Fibroblast of villous mesenchyme (primary cell): ENCODE measurements around the gene INSRR. TPM values are rescaled to one million over a fixed set of nuclear protein-coding genes. Genes with fewer than 3 reads are reported as not detected.

ENCODE experiments used
- DNase-seq: peaks from one replicate; pipeline ENCODE4 v3.0.0-alpha.2; 2010; ENCODE audit warnings: low read depth
- H3K4me3 ChIP-seq: 2 replicates; pipeline ENCODE4 v1.5.1; 2011; ENCODE audit warnings: low read depth, mild to moderate bottlenecking, low read length
- CTCF ChIP-seq: IDR thresholded peaks from 2 replicates; pipeline ENCODE4 v1.5.1; 2012; ENCODE audit warnings: low read depth, mild to moderate bottlenecking, low read length; ENCODE audit not compliant: insufficient read depth
- total RNA-seq: library from RNA; depleted of rRNA; stranded (reverse); fragments of >200 nt; gene quantifications from 2 replicates; pipeline ENCODE4 v1.2.3, GENCODE V29; 2012

Gene INSRR
- total RNA-seq, 1 donor: not detected

- no peak for TF ChIP-seq CTCF
- no peak for DNase-seq
- H3K4me3 ChIP-seq: no peak overlapping the region
These were observed 11.1 kb downstream of the INSRR start for GRCh38 chr1:156847591-156848460.

- H3K4me3 ChIP-seq: no peak overlapping the region
- no peak for DNase-seq
- TF ChIP-seq CTCF: no peak
These were observed 12.3 kb downstream of the INSRR start for GRCh38 chr1:156846643-156847042.

DNA sequence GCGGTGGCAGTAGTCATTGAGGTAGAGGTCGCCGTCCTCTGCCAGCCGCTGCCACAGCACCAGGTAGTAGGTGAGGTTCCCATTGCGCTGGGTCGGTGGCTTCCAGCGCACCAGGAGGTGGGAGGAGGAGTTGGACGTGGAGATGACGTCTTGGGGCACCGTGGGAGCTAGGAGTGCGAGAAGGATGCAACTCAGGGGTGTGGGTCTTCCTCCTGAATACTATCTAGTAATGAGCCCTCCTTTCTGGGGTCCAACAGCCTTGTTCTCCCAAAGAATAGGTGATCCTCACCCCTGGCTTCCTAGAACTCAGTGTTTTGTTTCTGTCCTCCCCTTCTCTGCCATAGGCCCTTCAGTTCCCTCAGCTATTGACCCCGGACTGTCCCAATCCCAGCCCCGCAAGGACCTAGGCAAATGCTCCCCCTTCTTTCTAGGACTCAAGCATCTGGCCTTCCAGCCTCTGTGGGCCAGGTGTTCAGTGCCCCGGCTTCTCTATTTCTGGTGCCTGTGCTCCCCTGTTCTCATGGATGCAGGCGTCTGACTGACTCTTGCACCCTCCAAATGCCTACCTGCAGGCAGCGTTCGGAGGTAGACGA lies 12.9 kb downstream of the INSRR start:
- H3K4me3 ChIP-seq: no peak overlapping the region
- no peak for TF ChIP-seq CTCF
- DNase-seq: no peak

- DNase-seq: no peak
- no peak for TF ChIP-seq CTCF
- H3K4me3 ChIP-seq: no peak overlapping the region
These were observed 13.6 kb downstream of the INSRR start for GRCh38 chr1:156845055-156845952.

GRCh38 chr1:156844638-156845037 lies 14.3 kb downstream of the INSRR start:
- H3K4me3 ChIP-seq: no peak overlapping the region
- DNase-seq: no peak
- no peak for TF ChIP-seq CTCF

GRCh38 chr1:156844102-156844501 lies 14.8 kb downstream of the INSRR start:
- no peak for TF ChIP-seq CTCF
- DNase-seq: no peak
- no peak overlapping the region for H3K4me3 ChIP-seq
